Renal cortex interstitium (tissue), 11 donors: Measurements from ENCODE around the gene SLC25A1. TPM values are rescaled to one million over a fixed set of nuclear protein-coding genes. Genes with fewer than 3 reads are reported as not detected.

Source experiments
- DNase-seq, 11 donors: peaks; one replicate each; pipeline ENCODE4 v3.0.0-alpha.2; 2013; ENCODE audit warnings: low read depth in 9 of 11, low spot score in 4 of 11; ENCODE audit errors: extremely low read depth in 1 of 11
- polyA plus RNA-seq, 3 donors: library from polyadenylated mRNA; unstranded; fragments of 120-200 nt; gene quantifications; one replicate each; pipeline ENCODE4 v1.2.1, GENCODE V29; 2013; ENCODE audit not compliant: insufficient read length in 3 of 3

The SLC25A1 gene
- polyA plus RNA-seq, 3 donors, result 61.9 to 97.7 (median 91.3) TPM

- no peak for DNase-seq
These were observed 46.4 kb downstream of the SLC25A1 start for GRCh38 chr22:19132153-19132552.

GRCh38 chr22:19131685-19132015 is 46.9 kb downstream of the SLC25A1 start:
- no peak for DNase-seq

GRCh38 chr22:19130959-19131684 is 47.4 kb downstream of the SLC25A1 start, which contains the start of gene TSSK2:
TSSK2 (plus strand) TSS chr22:19131308; CDS start chr22:19131400, 92 bp downstream.
- DNase-seq, result no peak

GRCh38 chr22:19129871-19130270 is 48.7 kb downstream of the SLC25A1 start:
- no peak for DNase-seq

GRCh38 chr22:19128946-19129727 is 49.4 kb downstream of the SLC25A1 start:
- no peak for DNase-seq

GRCh38 chr22:19128009-19128401 is 50.5 kb downstream of the SLC25A1 start:
- no peak for DNase-seq

- DNase-seq, result no peak
These were observed 51.1 kb downstream of the SLC25A1 start for GRCh38 chr22:19127329-19128008.

GRCh38 chr22:19126309-19127273 is 51.9 kb downstream of the SLC25A1 start:
- DNase-seq, result no peak

Other genes starting within 250 kb of the SLC25A1 start
- 10 to 100 TPM; 14.7 to 25.2 (median 23.1) TPM for gene PRODH, start 242.4 kb downstream of the SLC25A1 start, polyA plus RNA-seq
- 10 to 100 TPM; 66.1 to 84.0 (median 72.6) TPM for gene DGCR2, start 56.3 kb downstream of the SLC25A1 start, polyA plus RNA-seq
- not detected for gene TSSK2, start 47.4 kb downstream of the SLC25A1 start, polyA plus RNA-seq
- 10 to 100 TPM; 11.5 to 17.3 (median 15.7) TPM for gene ESS2, start 34.1 kb downstream of the SLC25A1 start, polyA plus RNA-seq
- gene GSC2, start 28.4 kb downstream of the SLC25A1 start, polyA plus RNA-seq, result not detected
- 1 to 10 TPM; 4.9 to 6.1 (median 5.0) TPM for gene CLTCL1, start 113.0 kb upstream of the SLC25A1 start, polyA plus RNA-seq